Muscle of leg (tissue), 11 donors: ENCODE data around the gene NET1. TPM values are rescaled to one million over a fixed set of nuclear protein-coding genes. Genes with fewer than 3 reads are reported as not detected.
A peak's percentile ranks its signal among the peaks of the same experiment; 100 is the strongest.
"Not testable (repeated sequence)": the region's sequence is repeated elsewhere in the genome, so short reads cannot be mapped to it uniquely, and the experiment has no call there.

Experiments
- DNase-seq: peaks from one replicate; pipeline ENCODE4 v3.0.0; 2013
- H3K27ac ChIP-seq: one replicate; pipeline ENCODE4 v1.5.1; 2013; ENCODE audit warnings: mild to moderate bottlenecking, low read length, control low read depth
- H3K27me3 ChIP-seq: one replicate; pipeline ENCODE4 v1.6.1; 2013; ENCODE audit warnings: low read length; ENCODE audit not compliant: control insufficient read depth, insufficient read depth
- H3K36me3 ChIP-seq: one replicate; pipeline ENCODE4 v1.6.1; 2013; ENCODE audit warnings: low read length; ENCODE audit not compliant: control insufficient read depth, insufficient read depth
- H3K4me1 ChIP-seq: one replicate; pipeline ENCODE4 v1.6.1; 2013; ENCODE audit warnings: low read length; ENCODE audit not compliant: control insufficient read depth, insufficient read depth
- H3K4me3 ChIP-seq: one replicate; pipeline ENCODE4 v1.5.1; 2013; ENCODE audit warnings: low read length, control low read depth
- H3K9me3 ChIP-seq: replicated peaks from 2 replicates; pipeline ENCODE4 v1.6.1; 2013; ENCODE audit warnings: low read depth, low read length; ENCODE audit not compliant: control insufficient read depth
- WGBS: methylation state at CpG from one replicate; pipeline ENCODE4 v1.1.5; 2013; ENCODE audit warnings: missing lambda C conversion rate; ENCODE audit not compliant: insufficient coverage; 5-methylcytosine and 5-hydroxymethylcytosine counted together
- polyA plus RNA-seq, 8 donors: library from polyadenylated mRNA; unstranded; fragments of 120-200 nt; gene quantifications; one replicate each; pipeline versions ENCODE4 v1.2.1 to v1.2.3, GENCODE V29; 2013; ENCODE audit warnings: inconsistent platforms in 1 of 8, low replicate concordance in 1 of 8; ENCODE audit not compliant: insufficient read length in 8 of 8, insufficient read depth in 1 of 8
- total RNA-seq: library from RNA; stranded (reverse); fragments of 120-200 nt; gene quantifications from one replicate; pipeline ENCODE4 v1.2.4, GENCODE V29; 2013

NET1 gene
- total and polyA plus RNA-seq, 9 donors: 87.4 to 127 (median 104) TPM

DNA sequence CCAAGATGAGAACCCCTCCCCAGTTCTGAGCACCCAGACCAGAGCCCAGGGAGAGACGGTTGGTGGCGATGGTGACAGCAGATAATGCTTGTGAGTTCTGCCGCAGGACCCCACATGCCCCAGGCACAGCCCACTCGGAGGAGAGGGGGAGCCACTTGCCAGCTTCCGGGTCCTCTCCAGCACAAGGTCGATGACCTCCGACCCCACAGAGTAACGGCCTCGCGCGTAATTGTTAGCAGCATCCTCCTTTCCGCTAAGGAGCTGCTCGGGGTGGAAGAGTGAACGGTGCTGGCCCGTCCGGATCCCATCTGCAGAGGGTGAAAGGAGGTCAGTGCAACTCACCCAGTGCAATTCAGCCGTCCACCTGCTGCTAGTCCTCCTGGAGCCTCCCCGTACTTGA lies 17.2 kb upstream of the NET1 start:
- no peaks in the 10 kb centered on the region for H3K4me1 ChIP-seq

GRCh38 chr10:5396556-5397300 lies 15.6 kb upstream of the NET1 start:
- Histone ChIP-seq H3K36me3 (no peaks in the 10 kb centered on the region), H3K9me3 (no peaks in the 10 kb centered on the region)

More for the DNA sequence above, 17.2 kb upstream of the NET1 start:
- Histone ChIP-seq H3K27ac (no peak overlapping the region), H3K27me3 (no peaks in the 10 kb centered on the region), H3K4me3 (no peak overlapping the region), H3K9me3 (peaks cover 12% of the 10 kb centered on the region), H3K36me3 (no peaks in the 10 kb centered on the region)
- no peak for DNase-seq
- WGBS: 88% methylated on average over 14 of the region's 18 CpGs

GRCh38 chr10:5399332-5399731 lies 13.0 kb upstream of the NET1 start:
- Histone ChIP-seq H3K4me3 (no peak overlapping the region), H3K4me1 (no peaks in the 10 kb centered on the region), H3K27ac (no peak overlapping the region), H3K27me3 (no peaks in the 10 kb centered on the region), H3K9me3 (no peaks in the 10 kb centered on the region), H3K36me3 (no peaks in the 10 kb centered on the region)
- DNase-seq: no peak
- WGBS: 80% methylated on average over 1 of the region's 6 CpGs

More at GRCh38 chr10:5396556-5397300, 15.6 kb upstream of the NET1 start:
- Histone ChIP-seq H3K27me3 (no peaks in the 10 kb centered on the region), H3K27ac (no peak overlapping the region), H3K4me1 (no peaks in the 10 kb centered on the region), H3K4me3 (no peak overlapping the region)
- WGBS: 72% methylated on average over 4 of the region's 12 CpGs
- peak; percentile 25 for DNase-seq

DNA sequence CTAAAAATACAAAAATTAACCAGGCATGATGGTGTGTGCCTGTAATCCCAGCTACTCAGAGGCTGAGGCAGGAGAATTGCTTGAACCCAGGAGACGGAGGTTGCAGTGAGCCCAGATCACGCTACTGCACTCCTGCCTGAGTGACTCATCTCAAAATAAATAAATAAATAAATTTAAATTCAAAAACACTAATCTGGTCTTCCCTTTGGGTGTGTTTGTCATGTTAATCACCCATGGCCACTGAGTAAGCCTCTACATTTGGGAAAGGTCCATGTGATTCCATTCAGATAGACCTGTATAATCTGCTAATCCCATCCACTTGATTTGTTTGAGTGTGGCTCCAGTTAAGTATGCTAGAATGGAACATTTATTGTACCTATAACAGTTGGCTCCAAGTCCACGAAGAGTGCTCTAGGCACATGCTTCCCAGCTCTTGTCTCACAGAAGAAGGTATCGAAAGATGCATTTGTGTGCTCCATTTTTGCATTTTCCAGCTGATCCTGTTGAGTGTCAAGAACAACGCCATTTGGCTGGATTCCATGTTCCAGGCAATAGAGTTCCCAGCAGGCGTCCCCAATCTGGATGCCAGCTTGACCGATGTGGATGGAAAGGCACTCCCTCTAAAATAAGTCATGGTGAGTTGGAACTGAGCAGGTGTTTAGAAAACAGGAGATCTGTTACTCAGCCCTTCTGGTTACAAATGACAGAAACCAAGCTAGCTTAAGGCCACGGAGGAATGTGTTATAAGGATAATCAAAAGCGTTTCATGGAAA lies 11.7 kb upstream of the NET1 start:
- H3K27ac ChIP-seq: no peak overlapping the region
- peak; percentile 16 for DNase-seq
- no peaks in the 10 kb centered on the region for H3K27me3 ChIP-seq
- H3K4me3 ChIP-seq: no peak overlapping the region
- no peaks in the 10 kb centered on the region for H3K36me3 ChIP-seq
- no peaks in the 10 kb centered on the region for H3K4me1 ChIP-seq
- no peaks in the 10 kb centered on the region for H3K9me3 ChIP-seq
- WGBS: 85% methylated on average over 5 of the region's 9 CpGs

GRCh38 chr10:5402798-5403197 lies 9.6 kb upstream of the NET1 start:
- no peak overlapping the region for H3K4me3 ChIP-seq
- no peaks in the 10 kb centered on the region for H3K4me1 ChIP-seq
- no peaks in the 10 kb centered on the region for H3K9me3 ChIP-seq
- no peaks in the 10 kb centered on the region for H3K36me3 ChIP-seq
- DNase-seq: no peak
- WGBS: 75% methylated on average over 1 of the region's 3 CpGs
- H3K27ac ChIP-seq: no peak overlapping the region
- H3K27me3 ChIP-seq: no peaks in the 10 kb centered on the region

DNA sequence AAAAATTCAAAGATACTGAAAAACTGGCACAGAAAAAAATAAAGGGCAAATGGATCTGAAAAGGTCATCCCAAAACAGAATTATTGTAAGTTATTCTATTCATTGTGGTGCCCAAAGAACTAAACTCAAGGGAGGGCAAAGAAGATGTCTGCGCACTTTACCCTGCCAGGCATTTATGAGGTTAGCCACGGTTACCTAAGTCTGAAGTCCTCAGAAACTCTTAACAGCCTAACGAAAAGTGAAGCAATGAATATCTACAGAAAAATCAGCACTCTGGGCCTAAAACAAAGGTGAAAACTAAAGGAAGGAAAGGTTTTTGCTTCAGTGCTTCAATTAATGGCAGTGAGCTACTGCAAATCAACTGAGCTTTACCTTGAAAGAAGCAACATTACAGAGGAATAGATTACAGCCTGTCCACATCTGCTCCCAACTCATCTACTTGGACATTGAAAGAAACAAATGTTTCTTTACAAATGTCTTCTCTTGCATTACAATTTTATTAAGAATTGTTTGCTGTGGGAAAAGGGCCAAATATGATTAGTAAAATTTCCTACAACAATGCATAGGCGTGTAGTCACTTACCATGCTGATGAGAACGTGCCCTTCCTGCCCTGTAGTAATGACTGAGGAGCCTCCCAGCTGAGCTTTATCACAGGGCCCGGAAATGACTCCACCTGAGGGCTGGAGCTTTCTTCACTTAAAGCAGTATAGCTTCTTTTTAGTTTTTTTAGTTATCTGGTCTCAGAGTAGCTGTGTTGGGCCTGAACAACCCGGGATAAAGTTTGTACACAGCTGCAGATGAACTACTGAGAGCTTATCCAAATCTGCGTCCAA lies 7.9 kb upstream of the NET1 start, which contains the start of gene TUBAL3:
TUBAL3 (minus strand) TSS at position 621 of the 834 bp plus-strand sequence; CDS start at position 585, 36 bp downstream.
- no peaks in the 10 kb centered on the region for H3K4me1 ChIP-seq
- DNase-seq: peak; percentile 9
- H3K36me3 ChIP-seq: no peaks in the 10 kb centered on the region
- H3K27ac ChIP-seq: no peak within 1 kb of the TSS
- no peaks in the 10 kb centered on the region for H3K27me3 ChIP-seq
- no CpG with 5 or more reads among the region's 8 CpGs for WGBS
- H3K4me3 ChIP-seq: no peak within 1 kb of the TSS
- no peaks in the 10 kb centered on the region for H3K9me3 ChIP-seq

DNA sequence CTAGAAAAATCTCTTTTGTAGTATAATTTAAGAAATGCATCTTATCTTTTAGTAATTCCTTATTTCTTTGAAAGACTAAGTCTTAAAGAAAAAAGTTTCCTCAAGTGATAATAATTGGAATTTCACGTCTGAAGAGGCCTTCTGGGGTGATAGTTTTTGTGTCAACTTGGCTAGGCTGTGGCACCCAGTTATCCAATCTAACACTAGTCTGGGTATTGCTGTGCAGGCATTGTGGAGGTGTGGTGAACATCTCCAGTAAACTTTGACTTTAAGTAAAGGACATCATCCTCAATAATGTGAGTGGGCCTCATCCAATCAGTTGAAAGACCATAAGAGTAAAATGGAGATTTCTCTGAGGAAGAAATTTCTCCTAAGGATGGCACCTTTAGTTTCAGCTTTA lies 5.4 kb upstream of the NET1 start:
- Histone ChIP-seq H3K4me3 (no peak overlapping the region), H3K36me3 (no peaks in the 10 kb centered on the region), H3K27ac (no peak overlapping the region), H3K9me3 (no peaks in the 10 kb centered on the region), H3K27me3 (no peaks in the 10 kb centered on the region), H3K4me1 (no peaks in the 10 kb centered on the region)
- WGBS: no CpG with 5 or more reads among the region's 1 CpG
- DNase-seq: no peak

DNA sequence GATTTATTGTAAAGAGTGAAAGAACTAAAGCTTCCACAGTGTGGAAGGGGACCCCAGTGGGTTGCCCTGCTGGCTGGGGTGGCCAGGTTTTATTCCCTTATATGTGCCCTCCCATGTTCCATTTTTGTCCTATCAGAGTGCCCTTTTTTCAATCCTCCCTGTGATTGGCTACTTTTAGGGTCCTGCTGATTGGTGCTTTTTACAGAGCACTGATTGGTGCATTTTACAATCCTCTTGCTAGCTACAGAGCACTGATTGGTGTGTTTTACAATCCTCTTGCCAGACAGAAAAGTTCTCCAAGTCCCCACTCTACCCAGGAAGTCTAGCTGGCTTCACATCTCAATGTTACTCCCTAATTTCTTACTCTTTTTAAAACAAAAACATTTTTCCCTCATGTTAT lies 1.6 kb upstream of the NET1 start:
- H3K4me3 ChIP-seq, H3K27me3 ChIP-seq, H3K4me1 ChIP-seq, DNase-seq, H3K27ac ChIP-seq, H3K36me3 ChIP-seq, H3K9me3 ChIP-seq: not testable (repeated sequence)

DNA sequence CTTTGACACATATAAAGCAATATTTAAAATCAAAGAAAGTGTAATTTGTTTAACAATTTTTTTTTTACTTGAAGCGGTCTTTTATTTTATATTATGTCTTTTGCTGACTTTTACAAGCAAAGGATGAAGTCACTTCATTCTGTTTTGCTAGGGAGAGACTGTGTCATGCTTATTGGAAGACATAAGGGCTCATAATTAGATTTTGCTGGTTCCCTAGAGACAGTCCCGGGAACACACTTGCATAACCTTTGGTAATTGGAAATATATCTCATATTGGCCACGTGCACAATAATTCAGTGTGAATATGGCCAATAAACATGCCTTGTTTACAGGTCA lies 448 bp upstream of the NET1 start:
- H3K36me3 ChIP-seq: no peaks in the 10 kb centered on the region
- no peaks in the 10 kb centered on the region for H3K9me3 ChIP-seq
- H3K4me3 ChIP-seq: peak overlapping the region; percentile 65
- DNase-seq: peak; percentile 69
- H3K27me3 ChIP-seq: no peaks in the 10 kb centered on the region
- no CpG with 5 or more reads among the region's 3 CpGs for WGBS
- H3K27ac ChIP-seq: no peak overlapping the region
- peaks cover 5% of the 10 kb centered on the region for H3K4me1 ChIP-seq
